Heart left ventricle (tissue), 13 donors: ENCODE data around the gene RPS6KA2.

ENCODE experiments used
- POLR2A ChIP-seq, 2 donors: fragments of 450-650 bp; IDR thresholded peaks; one replicate each; pipeline ENCODE4 v1.6.1; 2017; ENCODE audit warnings: antibody characterized with exemption in 2 of 2, mild to moderate bottlenecking in 2 of 2, moderate library complexity in 2 of 2
- TF ChIP-seq, protein P1 (sequence below), 12 donors: fragments of 200-600 bp; sonication (generic) in 4 of 12; IDR thresholded peaks; one replicate each; pipeline versions ENCODE4 v1.5.0 to v1.8.0; 2018 to 2022; ENCODE audit warnings: antibody characterized with exemption in 12 of 12, mild to moderate bottlenecking in 5 of 12
- donor health status: ischemic (EF 13 %, LVEDD 7.1; RV severe dilation, severe dysfunction).
- donor health status: DM: no; HTN: yes; CAD: no.
- donor health status: DM: no; HTN: no; CAD: no.
- donor health status: ischemic (EF 25% LVEDD 6.9; RV normal size, moderate dysfunction).
- donor health status: ischemic (EF 25% LVEDD 5.7; RV mildly dilated, moderate dysfunction).
- donor health status: ischemic (EF 35%, LVEDD 5.7; RV mildly dilated, moderate dysfunction).
- donor health status: nonischemic (EF 11% LVEDD 7.7; RV severe dilation, severe dysfunction).
- donor health status: DM: yes; HTN: yes; CAD: no.
- donor health status: PGD.
- donor health status: ischemic (EF 29% LVEDD 5.4; RV normal size, mild dysfunction).
- donor health status: nonischemic (EF 23%, LVEDD 6.1; RV moderate dilation, normal function).

DNA sequence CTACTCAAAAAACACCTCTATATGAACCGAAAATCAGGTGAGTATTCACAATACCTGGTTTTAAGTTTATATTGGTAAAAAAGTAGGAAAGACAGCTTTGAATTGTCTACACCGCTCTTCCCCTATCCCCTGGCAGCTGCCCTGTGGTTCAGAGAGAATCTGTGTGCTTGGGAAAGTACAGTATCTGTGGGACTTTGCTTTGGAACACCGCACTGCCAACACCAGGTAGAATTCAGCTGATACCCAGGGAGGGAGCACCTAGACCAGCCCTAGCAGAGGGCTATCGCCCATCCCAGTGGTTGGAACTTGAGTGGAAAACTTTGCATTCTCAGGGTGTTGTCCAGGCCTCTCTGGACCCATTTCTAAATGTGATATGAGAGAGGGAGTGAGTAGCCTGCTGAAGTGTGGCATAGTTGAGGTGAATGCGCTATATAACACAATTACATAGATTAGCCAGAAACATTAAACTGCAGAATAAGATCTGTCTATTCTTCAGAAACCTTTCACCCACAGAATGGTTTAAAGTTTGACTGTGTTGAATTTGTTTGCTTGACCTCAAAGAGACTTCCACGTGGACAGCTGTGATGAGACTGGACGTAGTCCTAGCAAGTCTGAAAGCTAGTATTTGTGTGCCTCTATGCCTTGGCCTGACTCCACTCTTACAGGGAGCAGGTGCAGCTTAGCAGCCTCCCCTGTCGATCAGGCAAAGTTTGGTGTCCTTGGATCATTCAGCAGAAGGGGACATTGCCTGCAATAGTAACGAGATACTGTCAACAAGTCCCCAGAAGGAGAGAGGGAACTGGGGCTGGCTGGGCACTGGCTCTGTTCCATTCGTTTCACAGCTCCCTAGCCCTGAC lies 232.8 kb downstream of the RPS6KA2 start:
- TF ChIP-seq, protein P1, sequence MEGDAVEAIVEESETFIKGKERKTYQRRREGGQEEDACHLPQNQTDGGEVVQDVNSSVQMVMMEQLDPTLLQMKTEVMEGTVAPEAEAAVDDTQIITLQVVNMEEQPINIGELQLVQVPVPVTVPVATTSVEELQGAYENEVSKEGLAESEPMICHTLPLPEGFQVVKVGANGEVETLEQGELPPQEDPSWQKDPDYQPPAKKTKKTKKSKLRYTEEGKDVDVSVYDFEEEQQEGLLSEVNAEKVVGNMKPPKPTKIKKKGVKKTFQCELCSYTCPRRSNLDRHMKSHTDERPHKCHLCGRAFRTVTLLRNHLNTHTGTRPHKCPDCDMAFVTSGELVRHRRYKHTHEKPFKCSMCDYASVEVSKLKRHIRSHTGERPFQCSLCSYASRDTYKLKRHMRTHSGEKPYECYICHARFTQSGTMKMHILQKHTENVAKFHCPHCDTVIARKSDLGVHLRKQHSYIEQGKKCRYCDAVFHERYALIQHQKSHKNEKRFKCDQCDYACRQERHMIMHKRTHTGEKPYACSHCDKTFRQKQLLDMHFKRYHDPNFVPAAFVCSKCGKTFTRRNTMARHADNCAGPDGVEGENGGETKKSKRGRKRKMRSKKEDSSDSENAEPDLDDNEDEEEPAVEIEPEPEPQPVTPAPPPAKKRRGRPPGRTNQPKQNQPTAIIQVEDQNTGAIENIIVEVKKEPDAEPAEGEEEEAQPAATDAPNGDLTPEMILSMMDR (IDR thresholded peaks at IDR 0.05), result no peak
- no peak for TF ChIP-seq POLR2A (IDR thresholded peaks at IDR 0.05)
